Adrenal gland (tissue), 12 donors: Measurements from ENCODE around the gene COP1. TPM values are rescaled to one million over a fixed set of nuclear protein-coding genes. Genes with fewer than 3 reads are reported as not detected.

Source experiments
- DNase-seq, 7 donors: peaks; one replicate each; pipeline ENCODE4 v3.0.0-alpha.2; 2019 to 2020
- H3K27ac ChIP-seq, 5 donors: fragments of 200-600 bp; sonication (generic) in 4 of 5; 1 replicate in 3 of 5; 2 replicates in 2 of 5; pipeline versions ENCODE4 v1.5.1 to v1.8.0; 2016 to 2020; ENCODE audit warnings: mild to moderate bottlenecking in 1 of 5
- H3K27me3 ChIP-seq: fragments of 200-600 bp; 2 replicates; pipeline ENCODE4 v1.8.0; 2021
- H3K36me3 ChIP-seq, 2 donors: fragments of 200-600 bp; replicated peaks in 1 of 2; 1 replicate in 1 of 2; 2 replicates in 1 of 2; pipeline versions ENCODE4 v1.5.1 to v1.8.0; 2018 to 2022
- H3K4me1 ChIP-seq, 2 donors: fragments of 200-600 bp; replicated peaks in 1 of 2; 1 replicate in 1 of 2; 2 replicates in 1 of 2; pipeline versions ENCODE4 v1.5.1 to v1.8.0; 2018 to 2021
- H3K4me3 ChIP-seq, 4 donors: fragments of 200-600 bp; sonication (generic) in 3 of 4; one replicate each; pipeline ENCODE4 v1.5.1; 2016 to 2018
- H3K9me3 ChIP-seq, 3 donors: fragments of 200-600 bp; sonication (generic) in 1 of 3; replicated peaks in 1 of 3; 1 replicate in 2 of 3; 2 replicates in 1 of 3; pipeline versions ENCODE4 v1.5.1 to v1.8.0; 2016 to 2021
- CTCF ChIP-seq, 6 experiments: fragments of 450-650 bp in 4 of 6; fragments of 200-600 bp in 2 of 6; sonication (generic) in 1 of 6; IDR thresholded peaks; 1 replicate in 5 of 6; 2 replicates in 1 of 6; pipeline versions ENCODE4 v1.5.1 to v1.8.0; 2016 to 2021; ENCODE audit warnings: antibody characterized with exemption in 6 of 6, mild to moderate bottlenecking in 2 of 6, moderate library complexity in 1 of 6
- POLR2A ChIP-seq, 2 donors: fragments of 450-650 bp; IDR thresholded peaks; one replicate each; pipeline ENCODE4 v1.6.1; 2017; ENCODE audit warnings: antibody characterized with exemption in 2 of 2, mild to moderate bottlenecking in 2 of 2, moderate library complexity in 1 of 2
- WGBS, 4 donors: extraction: QIAGEN DNeasy Blood & Tissue Kit in 2 of 4; methylation state at CpG; one replicate each; pipeline versions ENCODE4 v1.1.5 to v1.1.7; 2013 to 2017; 5-methylcytosine and 5-hydroxymethylcytosine counted together
- intact Hi-C, 2 donors: fragments of 100-400 bp; cut with DNase I; formaldehyde crosslinking; loops; one replicate each; pipeline versions ENCODE4 v1.14.1 to v1.15.0; 2022 to 2023
- polyA plus RNA-seq, 3 donors: library from polyadenylated mRNA; stranded (reverse); fragments of 200-250 nt in 2 of 3; fragments of 350-450 nt in 1 of 3; fragmentation: Illumina TruSeq in 1 of 3; extraction: RNeasy Lipid Tissue Mini Kit (QIAGEN cat#74804) in 1 of 3; gene quantifications; one replicate each; pipeline ENCODE4 v1.2.3, GENCODE V29; 2013 to 2014
- total RNA-seq, 9 donors: library from RNA; depleted of rRNA in 4 of 9; stranded (reverse); fragments of >200 nt in 4 of 9; fragments of 120-200 nt in 1 of 9; fragmentation: NEBNext Ultra II Directional in 1 of 9; extraction: Animal tissue kit (Norgen Biotek cat#: 25700) in 1 of 9; gene quantifications; one replicate each; pipeline versions ENCODE4 v1.1.0 to v1.2.4, GENCODE V29; 2013 to 2023
- donor health status: healthy with polysubstance abuse.
- donor health status: Bipolar disorder and iron deficiency.
- donor health status: DM: yes; HTN: yes; CAD: no.
- donor health status: DM: no; HTN: no; CAD: no.
- donor health status: DM: no; HTN: no; CAD: no.
- donor health status: DM: yes; HTN: yes; CAD: no.

Gene COP1
- total and polyA plus RNA-seq, 12 donors, result 27.4 to 80.0 (median 36.7) TPM

GRCh38 chr1:175919001-175919400, 288.1 kb downstream of the COP1 start:
- no peak for TF ChIP-seq CTCF (IDR thresholded peaks at IDR 0.05)
- no peak for TF ChIP-seq POLR2A (IDR thresholded peaks at IDR 0.05)
- Histone ChIP-seq H3K27me3 (no peaks in the 10 kb centered on the region), H3K9me3 (no peaks in the 10 kb centered on the region), H3K4me3 (no peak overlapping the region), H3K36me3 (no peaks in the 10 kb centered on the region), H3K27ac (no peak overlapping the region), H3K4me1 (no peaks in the 10 kb centered on the region)
- WGBS, 4 donors, result 92 to 100% (median 97%) methylated on average over 1 of the region's 1 CpG
- intact Hi-C loops, result no loop called here
- DNase-seq, result no peak

GRCh38 chr1:175918364-175918801, 288.7 kb downstream of the COP1 start:
- intact Hi-C loops, result no loop called here
- Histone ChIP-seq H3K27ac (no peak overlapping the region), H3K4me3 (no peak overlapping the region), H3K4me1 (no peaks in the 10 kb centered on the region), H3K36me3 (no peaks in the 10 kb centered on the region), H3K9me3 (no peaks in the 10 kb centered on the region), H3K27me3 (no peaks in the 10 kb centered on the region)
- DNase-seq, result no peak
- 79 to 90% (median 84%) methylated on average over 2 of the region's 2 CpGs for WGBS, 4 donors
- TF ChIP-seq POLR2A (IDR thresholded peaks at IDR 0.05), result no peak
- TF ChIP-seq CTCF (IDR thresholded peaks at IDR 0.05), result no peak

GRCh38 chr1:175914115-175914514, 293.0 kb downstream of the COP1 start:
- WGBS, 4 donors, result 84 to 92% (median 90%) methylated on average over 2 of the region's 2 CpGs

GRCh38 chr1:175911138-175911537, 295.9 kb downstream of the COP1 start:
- TF ChIP-seq POLR2A (IDR thresholded peaks at IDR 0.05) (no peak), CTCF (IDR thresholded peaks at IDR 0.05) (no peak)
- Histone ChIP-seq H3K27ac (no peak overlapping the region), H3K9me3 (peaks cover 0 to 6% (median 0%) of the 10 kb centered on the region in 3 donors), H3K4me1 (no peaks in the 10 kb centered on the region), H3K4me3 (no peak overlapping the region), H3K27me3 (no peaks in the 10 kb centered on the region), H3K36me3 (no peaks in the 10 kb centered on the region)
- intact Hi-C loops, result no loop called here
- no peak for DNase-seq
- WGBS, 4 donors, result 86 to 96% (median 95%) methylated on average over 1 of the region's 1 CpG

More at GRCh38 chr1:175914115-175914514, 293.0 kb downstream of the COP1 start:
- intact Hi-C loops, result no loop called here
- Histone ChIP-seq H3K27me3 (no peaks in the 10 kb centered on the region), H3K9me3 (peaks cover 0 to 6% (median 0%) of the 10 kb centered on the region in 3 donors), H3K4me3 (no peak overlapping the region), H3K4me1 (no peaks in the 10 kb centered on the region), H3K36me3 (no peaks in the 10 kb centered on the region), H3K27ac (no peak overlapping the region)
- no peak for DNase-seq
- TF ChIP-seq CTCF (IDR thresholded peaks at IDR 0.05), result no peak
- no peak for TF ChIP-seq POLR2A (IDR thresholded peaks at IDR 0.05)
